HepG2 (cell line): Measurements from ENCODE around the gene ETV3L.

Experiments
- CREB1 ChIP-seq, 2 experiments: fragments of 450-650 bp in 1 of 2; IDR thresholded peaks; 2 replicates each; pipeline ENCODE4 v1.6.1; 2016 to 2017; ENCODE audit warnings: control low read depth in 1 of 2, mild to moderate bottlenecking in 1 of 2, missing compliant biosample characterization in 1 of 2, missing genetic modification characterization in 1 of 2
- CTCF ChIP-seq: sonication (generic); formaldehyde crosslinking; IDR thresholded peaks from 2 replicates; pipeline ENCODE4 v1.5.0; 2020; ENCODE audit warnings: mild to moderate bottlenecking, missing genetic modification reagents, moderate library complexity
- EP300 ChIP-seq, 3 experiments: sonication (generic) in 1 of 3; formaldehyde crosslinking in 1 of 3; IDR thresholded peaks; 2 replicates each; pipeline versions ENCODE4 v1.5.1 to v1.6.1; 2011 to 2020; ENCODE audit warnings: low read depth in 2 of 3, low read length in 2 of 3, borderline replicate concordance in 1 of 3, improper control_type of control experiment in 1 of 3, mild to moderate bottlenecking in 1 of 3, missing genetic modification reagents in 1 of 3, moderate library complexity in 1 of 3
- EZH2 ChIP-seq: conservative IDR thresholded peaks from 2 replicates; pipeline ENCODE4 v1.6.1; 2012; ENCODE audit warnings: mild to moderate bottlenecking, low read depth, low read length, moderate library complexity
- NR2F2 ChIP-seq: IDR thresholded peaks from 2 replicates; pipeline ENCODE4 v1.6.1; 2012; ENCODE audit warnings: low read depth, inconsistent platforms, borderline replicate concordance
- POLR2A ChIP-seq, 2 experiments: IDR thresholded peaks; 2 replicates each; pipeline ENCODE4 v1.6.1; 2011; ENCODE audit warnings: low read depth in 2 of 2, low read length in 2 of 2, mild to moderate bottlenecking in 1 of 2, moderate library complexity in 1 of 2; ENCODE audit not compliant: insufficient read depth in 1 of 2
- XRCC5 ChIP-seq: fragments of 200-400 bp; formaldehyde crosslinking; optimal IDR thresholded peaks from 2 replicates; pipeline ENCODE3; 2017; ENCODE audit warnings: mild to moderate bottlenecking, low read length
- ZIK1 ChIP-seq: sonication (generic); formaldehyde crosslinking; IDR thresholded peaks from 2 replicates; pipeline ENCODE4 v1.5.0; 2020; ENCODE audit warnings: mild to moderate bottlenecking, low read depth, missing genetic modification reagents, borderline replicate concordance
- TF ChIP-seq, protein P1 (sequence below): sonication (generic); formaldehyde crosslinking; IDR thresholded peaks from 2 replicates; pipeline ENCODE4 v1.4.0; 2020; ENCODE audit warnings: missing genetic modification reagents, mild to moderate bottlenecking, borderline replicate concordance
- TF ChIP-seq, protein P2 (sequence below): sonication (generic); formaldehyde crosslinking; IDR thresholded peaks from 2 replicates; pipeline ENCODE4 v1.5.0; 2020; ENCODE audit warnings: missing genetic modification reagents

DNA sequence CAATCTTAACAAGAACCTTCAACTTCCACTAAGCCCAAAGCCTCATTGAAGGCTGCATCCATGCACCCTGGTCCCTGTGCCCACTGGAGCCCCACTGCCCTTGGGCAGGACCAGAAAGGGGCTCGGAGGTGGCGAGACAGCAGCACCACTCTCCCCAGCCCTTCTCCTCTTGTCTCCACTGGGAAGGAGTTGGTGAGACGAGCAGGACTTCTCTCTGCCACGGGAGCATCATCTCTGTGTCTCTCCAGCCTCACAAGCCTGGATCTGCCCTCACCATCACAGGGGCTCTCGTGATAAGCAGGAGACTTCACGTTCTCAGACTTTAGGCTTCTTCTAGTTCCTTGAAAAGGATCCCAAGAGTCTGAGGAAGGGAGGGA, 7.2 kb upstream of the ETV3L start:
- TF ChIP-seq XRCC5: no peak
- no peak for TF ChIP-seq EP300 (IDR thresholded peaks at IDR 0.05; ENCODE audit: low read depth in 2 of 2, low read length in 2 of 2)
- no peak for TF ChIP-seq EP300 (CRISPR knock-in tag; IDR thresholded peaks at IDR 0.05; ENCODE audit: borderline replicate concordance)
- TF ChIP-seq CREB1 (IDR thresholded peaks at IDR 0.05): no peak
- TF ChIP-seq CREB1 (CRISPR knock-in tag; IDR thresholded peaks at IDR 0.05): no peak
- no peak for TF ChIP-seq ZIK1
- TF ChIP-seq, protein P1, sequence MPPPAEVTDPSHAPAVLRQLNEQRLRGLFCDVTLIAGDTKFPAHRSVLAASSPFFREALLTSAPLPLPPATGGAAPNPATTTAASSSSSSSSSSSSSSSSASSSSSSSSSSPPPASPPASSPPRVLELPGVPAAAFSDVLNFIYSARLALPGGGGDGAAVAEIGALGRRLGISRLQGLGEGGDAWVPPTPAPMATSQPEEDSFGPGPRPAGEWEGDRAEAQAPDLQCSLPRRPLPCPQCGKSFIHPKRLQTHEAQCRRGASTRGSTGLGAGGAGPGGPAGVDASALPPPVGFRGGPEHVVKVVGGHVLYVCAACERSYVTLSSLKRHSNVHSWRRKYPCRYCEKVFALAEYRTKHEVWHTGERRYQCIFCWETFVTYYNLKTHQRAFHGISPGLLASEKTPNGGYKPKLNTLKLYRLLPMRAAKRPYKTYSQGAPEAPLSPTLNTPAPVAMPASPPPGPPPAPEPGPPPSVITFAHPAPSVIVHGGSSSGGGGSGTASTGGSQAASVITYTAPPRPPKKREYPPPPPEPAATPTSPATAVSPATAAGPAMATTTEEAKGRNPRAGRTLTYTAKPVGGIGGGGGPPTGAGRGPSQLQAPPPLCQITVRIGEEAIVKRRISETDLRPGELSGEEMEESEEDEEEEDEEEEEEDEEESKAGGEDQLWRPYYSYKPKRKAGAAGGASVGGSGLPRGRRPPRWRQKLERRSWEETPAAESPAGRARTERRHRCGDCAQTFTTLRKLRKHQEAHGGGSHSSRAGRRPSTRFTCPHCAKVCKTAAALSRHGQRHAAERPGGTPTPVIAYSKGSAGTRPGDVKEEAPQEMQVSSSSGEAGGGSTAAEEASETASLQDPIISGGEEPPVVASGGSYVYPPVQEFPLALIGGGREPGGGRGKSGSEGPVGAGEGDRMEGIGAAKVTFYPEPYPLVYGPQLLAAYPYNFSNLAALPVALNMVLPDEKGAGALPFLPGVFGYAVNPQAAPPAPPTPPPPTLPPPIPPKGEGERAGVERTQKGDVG (CRISPR knock-in tag): no peak
- no peak for TF ChIP-seq EZH2
- no peak for TF ChIP-seq CTCF
- no peak for TF ChIP-seq NR2F2
- no peak for TF ChIP-seq POLR2A (IDR thresholded peaks at IDR 0.05; ENCODE audit: insufficient read depth in 1 of 2, low read depth in 2 of 2, low read length in 2 of 2)
- TF ChIP-seq, protein P2, sequence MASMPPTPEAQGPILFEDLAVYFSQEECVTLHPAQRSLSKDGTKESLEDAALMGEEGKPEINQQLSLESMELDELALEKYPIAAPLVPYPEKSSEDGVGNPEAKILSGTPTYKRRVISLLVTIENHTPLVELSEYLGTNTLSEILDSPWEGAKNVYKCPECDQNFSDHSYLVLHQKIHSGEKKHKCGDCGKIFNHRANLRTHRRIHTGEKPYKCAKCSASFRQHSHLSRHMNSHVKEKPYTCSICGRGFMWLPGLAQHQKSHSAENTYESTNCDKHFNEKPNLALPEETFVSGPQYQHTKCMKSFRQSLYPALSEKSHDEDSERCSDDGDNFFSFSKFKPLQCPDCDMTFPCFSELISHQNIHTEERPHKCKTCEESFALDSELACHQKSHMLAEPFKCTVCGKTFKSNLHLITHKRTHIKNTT (CRISPR knock-in tag): no peak
